Left forelimb (tissue), 1 donor: Measurements from ENCODE around the gene SLMAP.
"Not testable (repeated sequence)": the region's sequence is repeated elsewhere in the genome, so short reads cannot be mapped to it uniquely, and the experiment has no call there.

Source experiments
- DNase-seq: peaks from one replicate; pipeline ENCODE4 v3.0.0-alpha.2; 2018; ENCODE audit warnings: low spot score

SLMAP gene

DNA sequence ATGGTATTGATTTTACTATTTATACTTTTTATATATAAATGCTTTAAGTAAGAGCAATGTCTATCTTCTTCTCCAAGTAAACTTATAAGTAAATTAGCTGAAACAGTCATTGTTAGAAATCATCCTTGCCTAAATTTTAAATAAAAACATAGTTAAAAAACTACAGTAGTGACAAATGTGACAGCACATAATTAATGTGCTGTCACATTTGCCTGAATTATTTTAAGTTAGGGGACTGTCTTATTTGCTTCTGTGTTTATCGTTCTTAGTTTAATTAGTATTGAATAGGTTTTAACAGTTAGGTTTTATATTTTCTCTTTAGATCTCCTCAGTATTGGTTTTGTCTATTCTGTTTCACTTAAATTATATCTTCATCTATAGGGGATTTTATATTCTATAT, 36.1 kb downstream of the SLMAP start:
- no peak for DNase-seq

GRCh38 chr3:57793737-57794187, 37.7 kb downstream of the SLMAP start:
- no peak for DNase-seq

DNA sequence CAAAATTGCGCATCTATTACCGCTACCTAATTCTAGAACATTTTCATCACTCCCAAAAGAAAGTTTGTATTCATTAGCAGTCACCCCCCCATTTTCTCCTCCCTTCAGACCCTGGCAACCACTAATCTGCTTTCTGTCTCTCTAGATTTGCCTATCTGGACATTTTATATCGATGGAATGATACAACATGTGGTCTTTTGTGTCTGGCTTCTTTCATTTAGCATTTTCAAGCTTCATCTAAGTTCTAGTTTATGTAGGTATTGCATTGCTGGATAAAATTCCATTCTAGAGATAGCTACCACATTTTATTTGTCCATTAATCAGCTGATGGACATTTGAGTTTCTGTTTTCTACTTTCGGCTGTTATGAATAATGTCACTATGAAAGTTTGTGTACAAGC, 38.4 kb downstream of the SLMAP start:
- DNase-seq = no peak

DNA sequence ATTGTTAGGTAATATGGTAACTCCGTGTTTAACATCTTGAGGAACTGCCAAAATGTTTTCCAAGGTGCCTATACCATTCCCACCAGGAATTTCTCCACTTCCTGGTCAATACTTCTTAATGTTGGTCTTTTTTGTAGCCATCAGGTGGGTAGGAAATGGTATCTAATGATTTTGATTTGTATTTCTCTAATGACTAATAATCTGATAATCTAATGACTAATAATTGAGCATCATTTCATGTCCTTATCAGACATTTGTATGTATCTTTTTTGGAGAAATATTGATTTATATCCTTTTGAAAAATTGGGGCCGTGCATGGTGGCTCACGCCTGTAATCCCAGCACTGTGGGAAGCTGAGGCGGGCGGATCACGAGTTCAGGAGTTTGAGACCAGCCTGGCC, 38.8 kb downstream of the SLMAP start:
- DNase-seq = no peak

DNA sequence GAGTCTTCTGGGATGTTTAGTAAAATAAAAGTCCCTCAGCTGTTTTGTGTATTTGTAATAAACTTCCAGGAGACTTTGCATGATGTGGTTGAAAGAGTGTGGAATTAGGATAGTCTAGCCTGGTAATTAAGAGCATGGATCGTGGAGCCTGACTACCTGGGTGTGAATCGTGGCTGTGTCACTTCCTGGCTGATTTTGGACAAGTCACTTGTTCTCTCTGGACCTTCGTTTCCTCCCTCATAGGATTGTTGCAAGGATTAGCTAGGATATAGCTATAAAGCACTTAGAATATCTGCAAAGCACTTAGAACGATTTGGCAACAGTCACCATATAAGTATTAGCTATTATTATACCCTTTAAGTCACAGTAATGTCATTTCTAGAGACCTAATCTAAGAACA, 40.2 kb downstream of the SLMAP start:
- DNase-seq = no peak

DNA sequence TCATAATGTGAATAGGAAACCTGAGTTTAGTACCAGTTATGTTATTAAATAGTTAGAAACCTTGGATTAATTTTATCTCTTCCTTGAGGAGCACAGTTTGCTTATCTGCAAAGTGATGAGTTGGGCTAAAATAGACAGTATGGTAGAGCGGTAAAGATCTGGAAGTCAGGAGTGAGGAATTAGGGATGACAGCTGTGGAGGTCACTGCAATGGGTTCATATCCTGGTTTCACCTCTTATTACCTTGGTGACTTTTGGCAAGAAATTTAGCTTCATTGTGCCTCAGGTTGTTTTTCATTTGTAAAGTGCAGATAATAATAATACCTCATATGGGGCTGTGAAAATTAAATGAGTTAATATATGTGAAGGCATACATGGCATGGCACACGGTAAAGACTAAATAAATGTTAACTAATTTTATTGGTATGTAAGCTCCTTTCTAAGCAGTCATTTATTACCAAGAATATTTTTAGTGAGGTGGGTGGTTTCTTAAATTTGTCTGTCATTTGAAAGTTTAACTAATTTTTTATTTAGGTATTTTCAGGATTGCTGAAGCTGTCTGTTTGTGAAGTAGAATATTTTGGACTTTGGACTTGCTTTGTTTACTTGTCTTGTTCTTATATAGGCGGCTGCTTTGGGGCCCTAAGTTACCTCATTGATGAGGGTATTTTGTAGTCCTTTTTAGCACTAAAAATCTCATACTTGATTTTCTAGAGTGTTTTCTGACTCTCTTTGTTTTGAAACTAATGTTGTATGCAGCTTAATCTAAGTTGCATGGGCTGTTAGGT, 41.8 kb downstream of the SLMAP start:
- no peak for DNase-seq

GRCh38 chr3:57803647-57804081, 47.6 kb downstream of the SLMAP start:
- no peak for DNase-seq

DNA sequence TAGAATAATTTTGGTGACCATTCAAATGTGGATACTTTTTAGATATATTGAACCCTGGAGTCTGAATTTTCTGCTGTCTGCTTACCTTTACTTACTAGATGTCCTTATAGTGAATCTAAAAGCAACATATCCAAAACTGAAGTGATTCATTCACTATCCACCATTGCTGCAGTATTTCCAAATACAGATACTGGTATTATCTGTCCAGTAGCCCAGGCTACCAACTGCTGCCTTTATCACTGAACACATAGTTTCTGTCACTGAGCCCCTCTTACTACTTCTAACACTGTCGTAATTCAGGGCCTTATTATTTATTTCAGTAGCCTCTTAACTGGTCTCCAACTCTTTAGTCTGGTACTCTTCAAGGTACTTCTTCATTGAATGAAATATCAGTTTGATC, 49.2 kb downstream of the SLMAP start:
- no peak for DNase-seq

DNA sequence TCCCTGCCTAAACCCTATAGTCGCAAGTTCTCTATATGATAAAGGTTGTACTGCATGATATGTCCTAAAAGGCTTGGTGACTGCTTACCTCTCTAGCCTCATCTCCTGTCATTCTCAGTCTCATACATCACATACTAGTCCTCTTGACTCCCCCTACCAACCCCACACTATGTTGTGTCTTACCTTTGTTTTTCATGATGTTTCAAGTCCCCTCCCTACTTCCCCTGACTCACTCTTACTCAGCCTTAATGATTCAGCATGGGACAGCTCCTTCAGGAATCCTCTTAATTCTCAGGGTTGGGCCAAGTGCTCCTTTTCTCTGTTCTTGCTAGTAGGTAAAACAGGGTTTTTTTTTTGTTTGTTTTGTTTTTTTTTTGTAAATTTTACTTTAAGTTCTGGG, 49.6 kb downstream of the SLMAP start:
- DNase-seq = no peak

- not testable (repeated sequence) for DNase-seq
Observed at GRCh38 chr3:57806195-57806594, 50.1 kb downstream of the SLMAP start.

GRCh38 chr3:57808961-57809608, 53.0 kb downstream of the SLMAP start:
- DNase-seq = no peak

GRCh38 chr3:57809609-57809968, 53.5 kb downstream of the SLMAP start:
- DNase-seq = no peak

DNA sequence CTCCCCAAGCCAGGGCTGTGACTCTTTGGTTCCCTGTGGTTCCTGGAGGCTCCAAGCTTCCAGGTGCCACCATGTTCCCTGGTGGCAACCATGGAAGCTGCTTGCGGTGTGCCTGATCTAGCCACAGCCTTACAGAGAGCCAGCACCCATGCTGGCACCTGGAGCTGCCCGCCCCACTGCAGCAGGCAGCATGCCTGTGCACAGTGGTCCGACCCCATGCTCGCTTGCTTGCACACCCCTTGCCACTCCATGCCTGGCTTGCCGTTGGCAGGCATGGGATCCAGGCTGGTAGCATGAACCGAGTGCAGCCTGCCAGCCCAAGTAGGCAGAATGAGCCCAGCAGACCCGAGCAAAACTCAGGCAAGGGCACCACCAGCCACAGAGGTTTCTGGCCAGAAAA, 53.9 kb downstream of the SLMAP start:
- DNase-seq = no peak

- DNase-seq = no peak
Observed at GRCh38 chr3:57810471-57811137, 54.5 kb downstream of the SLMAP start.

DNA sequence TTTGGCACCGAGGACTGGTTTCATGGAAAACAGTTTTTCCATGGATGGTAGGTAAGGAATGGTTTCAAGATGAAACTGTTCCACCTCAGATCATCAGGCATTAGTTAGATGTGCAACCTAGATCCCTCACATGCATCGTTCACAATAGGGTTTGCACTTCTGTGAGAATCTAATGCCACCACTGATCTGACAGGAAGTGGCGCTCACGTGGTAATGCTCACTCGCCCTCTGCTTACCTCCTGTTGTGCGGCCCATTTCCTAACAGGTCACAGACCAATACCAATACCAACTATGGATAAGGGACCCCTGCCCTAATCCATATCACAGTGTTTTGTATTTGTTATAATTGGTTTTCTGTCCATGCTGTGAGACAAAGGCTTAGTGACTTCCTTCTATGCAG, 58.9 kb downstream of the SLMAP start:
- no peak for DNase-seq

DNA sequence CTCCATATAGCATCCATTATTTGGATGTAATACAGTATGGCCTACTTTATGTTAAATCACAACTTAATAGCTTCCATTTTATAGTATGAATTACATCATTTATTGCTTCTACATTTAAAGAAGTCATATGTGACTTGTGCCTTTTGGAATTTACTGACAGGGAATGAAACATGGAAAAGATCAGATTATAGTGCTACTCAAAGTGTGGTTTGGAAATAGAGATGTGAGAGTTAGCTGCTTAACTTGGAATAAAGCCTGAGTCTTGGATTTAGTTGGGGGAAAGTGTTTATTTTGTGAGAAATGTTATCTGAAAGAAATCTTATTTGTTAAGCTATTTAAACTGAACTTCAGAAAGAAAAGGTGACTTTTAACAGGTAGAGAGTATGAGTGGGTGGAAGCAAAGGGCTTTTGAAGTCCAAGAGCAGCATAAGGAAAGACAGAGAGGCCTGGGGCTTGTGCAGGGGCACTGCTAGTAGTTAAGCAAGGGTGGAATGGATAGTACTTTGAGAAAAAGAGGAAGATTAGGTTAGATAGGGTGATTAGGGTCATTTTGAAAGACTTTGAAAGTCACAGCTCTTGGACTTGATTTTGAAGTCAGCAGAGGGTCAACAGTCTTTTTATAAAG, 60.5 kb downstream of the SLMAP start:
- no peak for DNase-seq

GRCh38 chr3:57818772-57819171, 62.7 kb downstream of the SLMAP start:
- DNase-seq = no peak

GRCh38 chr3:57820479-57820878, 64.4 kb downstream of the SLMAP start:
- DNase-seq = no peak

- no peak for DNase-seq
Observed at GRCh38 chr3:57821765-57822164, 65.7 kb downstream of the SLMAP start.

DNA sequence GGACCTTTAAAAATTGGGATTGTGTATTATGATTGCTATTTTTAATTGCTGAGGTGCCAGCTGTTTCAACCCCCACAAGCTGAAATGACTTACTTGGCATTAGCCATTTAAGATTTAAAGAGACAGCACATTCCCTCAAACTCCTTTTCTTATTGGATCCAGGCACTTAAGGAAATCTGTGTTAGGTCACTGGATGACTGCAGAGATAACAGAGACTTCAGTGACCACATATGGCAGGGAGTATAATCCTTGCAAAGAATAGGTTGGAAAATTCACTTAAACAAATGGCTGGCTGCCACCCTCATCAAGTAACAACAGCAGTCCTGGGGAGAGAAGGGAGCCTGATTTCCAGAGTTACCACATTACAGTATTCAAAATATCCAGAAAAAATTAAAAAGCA, 66.6 kb downstream of the SLMAP start:
- DNase-seq = no peak

GRCh38 chr3:57825116-57825515, 69.0 kb downstream of the SLMAP start:
- DNase-seq = no peak

GRCh38 chr3:57826245-57826951, 70.3 kb downstream of the SLMAP start:
- no peak for DNase-seq
